Right lobe of liver (tissue), 4 donors: ENCODE data around the gene WNT9B.

Experiments
- CTCF ChIP-seq, 4 donors: fragments of 200-600 bp in 3 of 4; fragments of 450-650 bp in 1 of 4; IDR thresholded peaks; one replicate each; pipeline versions ENCODE4 v1.5.1 to v1.8.0; 2016 to 2022; ENCODE audit warnings: antibody characterized with exemption in 4 of 4, mild to moderate bottlenecking in 2 of 4
- POLR2A ChIP-seq: fragments of 450-650 bp; IDR thresholded peaks from one replicate; pipeline ENCODE4 v1.6.1; 2017; ENCODE audit warnings: antibody characterized with exemption, mild to moderate bottlenecking
- donor health status: DM: no; HTN: no; CAD: no.
- donor health status: DM: no; HTN: no; CAD: no.
- donor health status: DM: no; HTN: yes; CAD: no.

GRCh38 chr17:46818316-46818928 lies 33.0 kb upstream of the WNT9B start, which contains the start of gene WNT3:
- TF ChIP-seq CTCF (IDR thresholded peaks at IDR 0.05) (no peak), POLR2A (no peak)
